ENCODE measurements around the gene CCDC15. TPM values are rescaled to one million over a fixed set of nuclear protein-coding genes. Genes with fewer than 3 reads are reported as not detected.
A peak's percentile ranks its signal among the peaks of the same experiment; 100 is the strongest.
"Not testable (repeated sequence)": the region's sequence is repeated elsewhere in the genome, so short reads cannot be mapped to it uniquely, and the experiment has no call there.

The CCDC15 gene
- total and polyA plus RNA-seq, 5 donors from 2014 or later: 0.64 to 1.8 (median 1.1) TPM

- H3K27me3 Mint-ChIP-seq: no peaks in the 10 kb centered on the region
- no peak for ATAC-seq (ENCODE audit: low read depth in 2 of 2)
Observed at GRCh38 chr11:125053167-125053566, 99.2 kb downstream of the CCDC15 start.

GRCh38 chr11:125055107-125055715, 101.2 kb downstream of the CCDC15 start:
- H3K27me3 ChIP-seq (ENCODE audit: control insufficient read depth, insufficient read depth, low read length): no peaks in the 10 kb centered on the region
- DNase-seq: no peak
- no peaks in the 10 kb centered on the region for H3K9me3 ChIP-seq (ENCODE audit: control insufficient read depth in 2 of 2, low read length in 2 of 2)
- H3K4me1 Mint-ChIP-seq: no peaks in the 10 kb centered on the region
- H3K9me3 Mint-ChIP-seq: peaks cover 0 to 3% (median 0%) of the 10 kb centered on the region in 7 donors
- no peaks in the 10 kb centered on the region for H3K4me1 ChIP-seq (ENCODE audit: control insufficient read depth, insufficient read depth, low read length, poor library complexity, severe bottlenecking)
- no peak for ATAC-seq (ENCODE audit: low read depth in 2 of 2)
- H3K27ac ChIP-seq (ENCODE audit: insufficient read depth, low read length, poor library complexity, severe bottlenecking): no peak overlapping the region
- peak overlapping the region in 1 of 4 donors; percentile 43 for H3K4me3 Mint-ChIP-seq
- H3K4me3 ChIP-seq (ENCODE audit: low read depth, low read length): no peak overlapping the region
- H3K27ac Mint-ChIP-seq: no peak overlapping the region
- H3K27me3 Mint-ChIP-seq: no peaks in the 10 kb centered on the region
- H3K36me3 Mint-ChIP-seq: no peaks in the 10 kb centered on the region
- no peaks in the 10 kb centered on the region for H3K36me3 ChIP-seq (ENCODE audit: control insufficient read depth, insufficient read depth, low read length)

More at GRCh38 chr11:125053167-125053566, 99.2 kb downstream of the CCDC15 start:
- Mint-ChIP-seq H3K4me1 (no peaks in the 10 kb centered on the region), H3K9me3 (peaks cover 0 to 3% (median 0%) of the 10 kb centered on the region in 7 donors), H3K4me3 (no peak overlapping the region), H3K27ac (no peak overlapping the region), H3K36me3 (no peaks in the 10 kb centered on the region)
- Histone ChIP-seq H3K36me3 (ENCODE audit: control insufficient read depth, insufficient read depth, low read length) (no peaks in the 10 kb centered on the region), H3K27me3 (ENCODE audit: control insufficient read depth, insufficient read depth, low read length) (no peaks in the 10 kb centered on the region), H3K9me3 (ENCODE audit: control insufficient read depth in 2 of 2, low read length in 2 of 2) (no peaks in the 10 kb centered on the region), H3K4me1 (ENCODE audit: control insufficient read depth, insufficient read depth, low read length, poor library complexity, severe bottlenecking) (no peaks in the 10 kb centered on the region), H3K4me3 (ENCODE audit: low read depth, low read length) (no peak overlapping the region), H3K27ac (ENCODE audit: insufficient read depth, low read length, poor library complexity, severe bottlenecking) (no peak overlapping the region)
- no peak for DNase-seq

GRCh38 chr11:125056111-125056510, 102.1 kb downstream of the CCDC15 start:
- not testable (repeated sequence) for H3K9me3 Mint-ChIP-seq; ATAC-seq (ENCODE audit: low read depth in 2 of 2)

GRCh38 chr11:125056931-125057692, 103.1 kb downstream of the CCDC15 start:
- DNase-seq (no peak), ATAC-seq (ENCODE audit: low read depth in 2 of 2) (no peak)
- Mint-ChIP-seq H3K36me3 (no peaks in the 10 kb centered on the region), H3K27me3 (peaks cover 6% of the 10 kb centered on the region), H3K4me3 (no peak overlapping the region), H3K9me3 (peaks cover 0 to 3% (median 0%) of the 10 kb centered on the region in 7 donors), H3K27ac (peak overlapping the region in 1 of 3 donors; percentile 50), H3K4me1 (peaks cover 0 to 2% (median 0%) of the 10 kb centered on the region in 4 donors)
- Histone ChIP-seq H3K36me3 (ENCODE audit: control insufficient read depth, insufficient read depth, low read length) (no peaks in the 10 kb centered on the region), H3K27ac (ENCODE audit: insufficient read depth, low read length, poor library complexity, severe bottlenecking) (no peak overlapping the region), H3K4me1 (ENCODE audit: control insufficient read depth, insufficient read depth, low read length, poor library complexity, severe bottlenecking) (no peaks in the 10 kb centered on the region), H3K4me3 (ENCODE audit: low read depth, low read length) (no peak overlapping the region), H3K9me3 (ENCODE audit: control insufficient read depth in 2 of 2, low read length in 2 of 2) (no peaks in the 10 kb centered on the region), H3K27me3 (ENCODE audit: control insufficient read depth, insufficient read depth, low read length) (peaks cover 4% of the 10 kb centered on the region)

More at GRCh38 chr11:125056111-125056510, 102.1 kb downstream of the CCDC15 start:
- not testable (repeated sequence) for H3K4me1 ChIP-seq (ENCODE audit: control insufficient read depth, insufficient read depth, low read length, poor library complexity, severe bottlenecking); H3K27ac Mint-ChIP-seq; H3K4me3 ChIP-seq (ENCODE audit: low read depth, low read length); H3K9me3 ChIP-seq (ENCODE audit: control insufficient read depth in 2 of 2, low read length in 2 of 2); DNase-seq; H3K4me3 Mint-ChIP-seq; H3K4me1 Mint-ChIP-seq; H3K27me3 Mint-ChIP-seq; H3K36me3 ChIP-seq (ENCODE audit: control insufficient read depth, insufficient read depth, low read length); H3K36me3 Mint-ChIP-seq; H3K27ac ChIP-seq (ENCODE audit: insufficient read depth, low read length, poor library complexity, severe bottlenecking); H3K27me3 ChIP-seq (ENCODE audit: control insufficient read depth, insufficient read depth, low read length)

- Histone ChIP-seq H3K36me3 (ENCODE audit: control insufficient read depth, insufficient read depth, low read length) (no peaks in the 10 kb centered on the region), H3K27ac (ENCODE audit: insufficient read depth, low read length, poor library complexity, severe bottlenecking) (no peak overlapping the region), H3K27me3 (ENCODE audit: control insufficient read depth, insufficient read depth, low read length) (peaks cover 8% of the 10 kb centered on the region), H3K4me1 (ENCODE audit: control insufficient read depth, insufficient read depth, low read length, poor library complexity, severe bottlenecking) (no peaks in the 10 kb centered on the region), H3K9me3 (ENCODE audit: control insufficient read depth in 2 of 2, low read length in 2 of 2) (no peaks in the 10 kb centered on the region), H3K4me3 (ENCODE audit: low read depth, low read length) (no peak overlapping the region)
- DNase-seq (no peak), ATAC-seq (ENCODE audit: low read depth in 2 of 2) (no peak)
- H3K27me3 Mint-ChIP-seq: peaks cover 11% of the 10 kb centered on the region
- H3K4me3 Mint-ChIP-seq: no peak overlapping the region
- no peak overlapping the region for H3K27ac Mint-ChIP-seq
- peaks cover 0 to 4% (median 1%) of the 10 kb centered on the region in 4 donors for H3K4me1 Mint-ChIP-seq
- peaks cover 0 to 3% (median 0%) of the 10 kb centered on the region in 7 donors for H3K9me3 Mint-ChIP-seq
- no peaks in the 10 kb centered on the region for H3K36me3 Mint-ChIP-seq
Observed at GRCh38 chr11:125057693-125058016, 103.7 kb downstream of the CCDC15 start.

- peaks cover 0 to 3% (median 0%) of the 10 kb centered on the region in 7 donors for H3K9me3 Mint-ChIP-seq
- no peak overlapping the region for H3K27ac Mint-ChIP-seq
- no peaks in the 10 kb centered on the region for H3K36me3 ChIP-seq (ENCODE audit: control insufficient read depth, insufficient read depth, low read length)
- DNase-seq (no peak), ATAC-seq (ENCODE audit: low read depth in 2 of 2) (no peak)
- no peaks in the 10 kb centered on the region for H3K36me3 Mint-ChIP-seq
- no peak overlapping the region for H3K4me3 ChIP-seq (ENCODE audit: low read depth, low read length)
- H3K4me1 Mint-ChIP-seq: peaks cover 0 to 16% (median 3%) of the 10 kb centered on the region in 4 donors
- no peaks in the 10 kb centered on the region for H3K9me3 ChIP-seq (ENCODE audit: control insufficient read depth in 2 of 2, low read length in 2 of 2)
- peaks cover 10% of the 10 kb centered on the region for H3K4me1 ChIP-seq (ENCODE audit: control insufficient read depth, insufficient read depth, low read length, poor library complexity, severe bottlenecking)
- peaks cover 24% of the 10 kb centered on the region for H3K27me3 ChIP-seq (ENCODE audit: control insufficient read depth, insufficient read depth, low read length)
- peak overlapping the region in 2 of 4 donors; percentile 0 to 23 for H3K4me3 Mint-ChIP-seq
- H3K27me3 Mint-ChIP-seq: peaks cover 40% of the 10 kb centered on the region
- no peak overlapping the region for H3K27ac ChIP-seq (ENCODE audit: insufficient read depth, low read length, poor library complexity, severe bottlenecking)
Observed at GRCh38 chr11:125061281-125061680, 107.3 kb downstream of the CCDC15 start.

- Histone ChIP-seq H3K36me3 (ENCODE audit: control insufficient read depth, insufficient read depth, low read length) (no peaks in the 10 kb centered on the region), H3K4me1 (ENCODE audit: control insufficient read depth, insufficient read depth, low read length, poor library complexity, severe bottlenecking) (peaks cover 10% of the 10 kb centered on the region), H3K4me3 (ENCODE audit: low read depth, low read length) (no peak overlapping the region), H3K27ac (ENCODE audit: insufficient read depth, low read length, poor library complexity, severe bottlenecking) (no peak overlapping the region), H3K9me3 (ENCODE audit: control insufficient read depth in 2 of 2, low read length in 2 of 2) (no peaks in the 10 kb centered on the region), H3K27me3 (ENCODE audit: control insufficient read depth, insufficient read depth, low read length) (peaks cover 24% of the 10 kb centered on the region)
- ATAC-seq (ENCODE audit: low read depth in 2 of 2) (no peak), DNase-seq (no peak)
- H3K4me3 Mint-ChIP-seq: peak overlapping the region; percentile 76 to 87 (median 85)
- H3K27me3 Mint-ChIP-seq: peaks cover 46% of the 10 kb centered on the region
- H3K27ac Mint-ChIP-seq: peak overlapping the region in 2 of 3 donors; percentile 73 to 82
- H3K9me3 Mint-ChIP-seq: peaks cover 0 to 3% (median 0%) of the 10 kb centered on the region in 7 donors
- H3K36me3 Mint-ChIP-seq: no peaks in the 10 kb centered on the region
- H3K4me1 Mint-ChIP-seq: peaks cover 0 to 16% (median 3%) of the 10 kb centered on the region in 4 donors
Observed at GRCh38 chr11:125062218-125062930, 108.4 kb downstream of the CCDC15 start.

Data from CD4-positive, CD25-positive, alpha-beta regulatory T cell (primary cell).